ENCODE results near the gene SOD3. TPM values are rescaled to one million over a fixed set of nuclear protein-coding genes. Genes with fewer than 3 reads are reported as not detected.

Gene SOD3
- total RNA-seq, 1 donor from 2014 or later = 86.8 TPM

- no peak for DNase-seq (ENCODE audit: low spot score)
Observed at GRCh38 chr4:24840826-24841543, 45.6 kb downstream of the SOD3 start.

GRCh38 chr4:24842356-24842755 is 47.0 kb downstream of the SOD3 start:
- DNase-seq (ENCODE audit: low spot score) = no peak

- no peak for DNase-seq (ENCODE audit: low spot score)
Observed at GRCh38 chr4:24843096-24843495, 47.7 kb downstream of the SOD3 start.

- DNase-seq (ENCODE audit: low spot score) = no peak
Observed at GRCh38 chr4:24845132-24845531, 49.8 kb downstream of the SOD3 start.

GRCh38 chr4:24845902-24846301 is 50.5 kb downstream of the SOD3 start:
- DNase-seq (ENCODE audit: low spot score) = no peak

- no peak for DNase-seq (ENCODE audit: low spot score)
Observed at GRCh38 chr4:24846716-24847115, 51.3 kb downstream of the SOD3 start.

GRCh38 chr4:24849351-24849750 is 54.0 kb downstream of the SOD3 start:
- no peak for DNase-seq (ENCODE audit: low spot score)

GRCh38 chr4:24849756-24850155 is 54.4 kb downstream of the SOD3 start:
- no peak for DNase-seq (ENCODE audit: low spot score)

Other genes with a start within 250 kb of the SOD3 start
- 84.5 TPM for gene DHX15, start 211.0 kb upstream of the SOD3 start, total RNA-seq
- gene CCDC149, start 117.5 kb downstream of the SOD3 start, total RNA-seq = 24.2 TPM
- 18.4 TPM for gene LGI2, start 235.4 kb downstream of the SOD3 start, total RNA-seq